Effector memory CD8-positive, alpha-beta T cell (primary cell): Measurements from ENCODE around the gene CIC.

Experiments
- ATAC-seq: fragments of 150-1000 bp; cut with Tn5 transposase; replicated peaks from 2 replicates; pipeline ENCODE4 v1.10.0; 2021; ENCODE audit warnings: mild to moderate bottlenecking, moderate library complexity
- DNase-seq, 3 experiments: peaks; one replicate each; pipeline ENCODE4 v3.0.0; 2021
- H3K27ac Mint-ChIP-seq, 2 donors: one replicate each; pipeline ENCODE4 v1.8.0; 2022; ENCODE audit warnings: mild to moderate bottlenecking in 2 of 2, mixed read lengths in 2 of 2, moderate library complexity in 2 of 2
- H3K27me3 Mint-ChIP-seq, 2 donors: one replicate each; pipeline ENCODE4 v1.8.0; 2022; ENCODE audit warnings: mixed read lengths in 2 of 2
- H3K36me3 Mint-ChIP-seq: one replicate; pipeline ENCODE4 v1.8.0; 2022; ENCODE audit warnings: mild to moderate bottlenecking, moderate library complexity, mixed read lengths; ENCODE audit not compliant: insufficient read depth
- H3K4me1 Mint-ChIP-seq, 2 donors: one replicate each; pipeline ENCODE4 v1.8.0; 2022; ENCODE audit warnings: low read depth in 2 of 2, mixed read lengths in 2 of 2
- H3K4me3 Mint-ChIP-seq, 2 donors: one replicate each; pipeline ENCODE4 v1.8.0; 2022; ENCODE audit warnings: mild to moderate bottlenecking in 2 of 2, mixed read lengths in 2 of 2, moderate library complexity in 2 of 2
- H3K9me3 Mint-ChIP-seq, 2 donors: one replicate each; pipeline ENCODE4 v1.8.0; 2022; ENCODE audit warnings: mixed read lengths in 2 of 2

Gene CIC

GRCh38 chr19:42271861-42272534 is 2.9 kb downstream of the CIC start:
- Mint-ChIP-seq H3K4me3 (no peak overlapping the region), H3K27ac (no peak overlapping the region)
- no peak for DNase-seq

GRCh38 chr19:42272535-42272897 is 3.5 kb downstream of the CIC start:
- no peaks in the 10 kb centered on the region for H3K9me3 Mint-ChIP-seq
- DNase-seq (no peak), ATAC-seq (no peak)
- H3K4me1 Mint-ChIP-seq: peaks cover 33 to 40% of the 10 kb centered on the region in 2 donors
- H3K27me3 Mint-ChIP-seq: no peaks in the 10 kb centered on the region
- no peak overlapping the region for H3K4me3 Mint-ChIP-seq
- peaks cover 38% of the 10 kb centered on the region for H3K36me3 Mint-ChIP-seq
- no peak overlapping the region for H3K27ac Mint-ChIP-seq

More at GRCh38 chr19:42271861-42272534, 2.9 kb downstream of the CIC start:
- no peaks in the 10 kb centered on the region for H3K27me3 Mint-ChIP-seq
- H3K9me3 Mint-ChIP-seq: no peaks in the 10 kb centered on the region
- peaks cover 34% of the 10 kb centered on the region for H3K36me3 Mint-ChIP-seq
- peaks cover 34 to 42% of the 10 kb centered on the region in 2 donors for H3K4me1 Mint-ChIP-seq
- no peak for ATAC-seq

- H3K4me1 Mint-ChIP-seq: peaks cover 28 to 37% of the 10 kb centered on the region in 2 donors
- H3K36me3 Mint-ChIP-seq: peaks cover 38% of the 10 kb centered on the region
- DNase-seq (no peak), ATAC-seq (no peak)
- H3K4me3 Mint-ChIP-seq: no peak overlapping the region
- H3K27me3 Mint-ChIP-seq: no peaks in the 10 kb centered on the region
- peak overlapping the region in 1 of 2 donors; percentile 53 for H3K27ac Mint-ChIP-seq
- H3K9me3 Mint-ChIP-seq: no peaks in the 10 kb centered on the region
Observed at GRCh38 chr19:42272989-42273406, 3.9 kb downstream of the CIC start.

- Mint-ChIP-seq H3K4me1 (peaks cover 32 to 41% of the 10 kb centered on the region in 2 donors), H3K4me3 (peak overlapping the region in 1 of 2 donors; percentile 13), H3K9me3 (no peaks in the 10 kb centered on the region), H3K27ac (peak overlapping the region in 1 of 2 donors; percentile 53), H3K27me3 (no peaks in the 10 kb centered on the region), H3K36me3 (peaks cover 40% of the 10 kb centered on the region)
- ATAC-seq: no peak
- no peak for DNase-seq
Observed at GRCh38 chr19:42273407-42274064, 4.5 kb downstream of the CIC start.

- DNase-seq: no peak
- H3K4me3 Mint-ChIP-seq: no peak overlapping the region
- peaks cover 38 to 46% of the 10 kb centered on the region in 2 donors for H3K4me1 Mint-ChIP-seq
Observed at GRCh38 chr19:42274065-42274682, 5.1 kb downstream of the CIC start.

GRCh38 chr19:42275103-42275502 is 6.1 kb downstream of the CIC start:
- peak overlapping the region; percentile 31 to 76 for H3K27ac Mint-ChIP-seq
- peaks cover 44 to 45% of the 10 kb centered on the region in 2 donors for H3K4me1 Mint-ChIP-seq
- peak overlapping the region in 1 of 2 donors; percentile 22 for H3K4me3 Mint-ChIP-seq
- no peak for DNase-seq
- no peaks in the 10 kb centered on the region for H3K27me3 Mint-ChIP-seq
- peaks cover 47% of the 10 kb centered on the region for H3K36me3 Mint-ChIP-seq
- ATAC-seq: no peak
- no peaks in the 10 kb centered on the region for H3K9me3 Mint-ChIP-seq

More at GRCh38 chr19:42274065-42274682, 5.1 kb downstream of the CIC start:
- Mint-ChIP-seq H3K9me3 (no peaks in the 10 kb centered on the region), H3K27ac (no peak overlapping the region), H3K27me3 (no peaks in the 10 kb centered on the region), H3K36me3 (peaks cover 43% of the 10 kb centered on the region)
- ATAC-seq: no peak

GRCh38 chr19:42275517-42275916 is 6.5 kb downstream of the CIC start:
- Mint-ChIP-seq H3K4me3 (no peak overlapping the region), H3K9me3 (no peaks in the 10 kb centered on the region), H3K27me3 (no peaks in the 10 kb centered on the region), H3K36me3 (peaks cover 47% of the 10 kb centered on the region), H3K4me1 (peaks cover 41 to 44% of the 10 kb centered on the region in 2 donors), H3K27ac (peak overlapping the region; percentile 66 to 76)
- no peak for ATAC-seq
- DNase-seq: no peak

GRCh38 chr19:42276284-42276683 is 7.2 kb downstream of the CIC start:
- H3K4me1 Mint-ChIP-seq: peaks cover 37 to 42% of the 10 kb centered on the region in 2 donors
- H3K27me3 Mint-ChIP-seq: no peaks in the 10 kb centered on the region
- H3K9me3 Mint-ChIP-seq: no peaks in the 10 kb centered on the region
- peak overlapping the region; percentile 5 to 48 for H3K4me3 Mint-ChIP-seq
- peak overlapping the region in 1 of 2 donors; percentile 3 for H3K27ac Mint-ChIP-seq
- no peak for ATAC-seq
- peaks cover 50% of the 10 kb centered on the region for H3K36me3 Mint-ChIP-seq
- DNase-seq: no peak

GRCh38 chr19:42276821-42277220 is 7.8 kb downstream of the CIC start:
- Mint-ChIP-seq H3K9me3 (no peaks in the 10 kb centered on the region), H3K36me3 (peaks cover 46% of the 10 kb centered on the region), H3K4me3 (no peak overlapping the region), H3K27me3 (no peaks in the 10 kb centered on the region), H3K4me1 (peaks cover 35 to 42% of the 10 kb centered on the region in 2 donors), H3K27ac (peak overlapping the region in 1 of 2 donors; percentile 46)
- DNase-seq (no peak), ATAC-seq (no peak)

- H3K27ac Mint-ChIP-seq: peak overlapping the region; percentile 49 to 89
- ATAC-seq (no peak), DNase-seq (no peak)
- H3K27me3 Mint-ChIP-seq: no peaks in the 10 kb centered on the region
- peaks cover 39% of the 10 kb centered on the region for H3K36me3 Mint-ChIP-seq
- H3K9me3 Mint-ChIP-seq: no peaks in the 10 kb centered on the region
- H3K4me1 Mint-ChIP-seq: peaks cover 41 to 49% of the 10 kb centered on the region in 2 donors
- H3K4me3 Mint-ChIP-seq: no peak overlapping the region
Observed at GRCh38 chr19:42277821-42278451, 8.9 kb downstream of the CIC start.

GRCh38 chr19:42278452-42279154 is 9.6 kb downstream of the CIC start:
- H3K4me1 Mint-ChIP-seq: peaks cover 41 to 49% of the 10 kb centered on the region in 2 donors
- no peak for DNase-seq
- H3K4me3 Mint-ChIP-seq: peak overlapping the region; percentile 84 to 85
- H3K36me3 Mint-ChIP-seq: peaks cover 39% of the 10 kb centered on the region
- H3K9me3 Mint-ChIP-seq: no peaks in the 10 kb centered on the region
- H3K27me3 Mint-ChIP-seq: no peaks in the 10 kb centered on the region
- no peak for ATAC-seq
- H3K27ac Mint-ChIP-seq: peak overlapping the region; percentile 89 to 93

GRCh38 chr19:42279155-42279901 is 10.3 kb downstream of the CIC start:
- ATAC-seq (no peak), DNase-seq (no peak)
- H3K27me3 Mint-ChIP-seq: no peaks in the 10 kb centered on the region
- H3K27ac Mint-ChIP-seq: peak overlapping the region; percentile 91 to 93
- H3K36me3 Mint-ChIP-seq: peaks cover 33% of the 10 kb centered on the region
- H3K4me1 Mint-ChIP-seq: peaks cover 41 to 48% of the 10 kb centered on the region in 2 donors
- H3K4me3 Mint-ChIP-seq: peak overlapping the region; percentile 84 to 85
- no peaks in the 10 kb centered on the region for H3K9me3 Mint-ChIP-seq
